ENCODE results near the gene VPS50. TPM values are rescaled to one million over a fixed set of nuclear protein-coding genes. Genes with fewer than 3 reads are reported as not detected.

VPS50 gene
- total RNA-seq, 2 donors from 2014 or later = 23.4 to 25.7 TPM

GRCh38 chr7:93219868-93220267 lies 12.3 kb upstream of the VPS50 start:
- no peaks in the 10 kb centered on the region for H3K4me1 Mint-ChIP-seq (ENCODE audit: low read depth)

DNA sequence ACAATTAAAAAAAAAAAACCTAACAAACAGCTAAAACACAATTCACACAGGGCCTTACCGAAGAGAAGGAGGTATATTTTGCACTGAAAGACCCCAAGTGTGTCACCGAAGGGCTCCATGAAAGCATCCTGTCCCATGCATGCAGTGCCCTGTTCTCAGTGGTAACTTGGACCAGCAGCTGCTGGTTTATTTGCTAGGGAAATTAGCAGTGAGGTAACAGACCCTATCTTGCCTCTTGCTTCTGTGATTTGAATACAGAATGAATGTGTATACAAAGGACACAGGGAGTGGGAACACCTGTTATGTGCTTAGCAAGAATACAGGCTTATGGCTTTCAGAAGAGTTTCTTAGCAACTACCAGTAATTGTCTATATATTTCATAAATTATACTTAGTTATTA lies 5.9 kb upstream of the VPS50 start, which contains the start of gene HEPACAM2:
Gene HEPACAM2, minus strand, starts transcription at position 160 of the 400 bp plus-strand sequence.
- H3K27me3 Mint-ChIP-seq (ENCODE audit: low read depth) = no peaks in the 10 kb centered on the region
- no peak for DNase-seq
- no peak for ATAC-seq (replicated peaks in 1 of 2)
- no peak within 1 kb of the TSS for H3K27ac Mint-ChIP-seq
- H3K36me3 Mint-ChIP-seq (ENCODE audit: insufficient read depth in 2 of 2) = no peaks in the 10 kb centered on the region
- H3K4me1 Mint-ChIP-seq (ENCODE audit: low read depth) = peaks cover 11% of the 10 kb centered on the region
- no peaks in the 10 kb centered on the region for H3K9me3 Mint-ChIP-seq
- no peak within 1 kb of the TSS for H3K4me3 Mint-ChIP-seq

More at GRCh38 chr7:93219868-93220267, 12.3 kb upstream of the VPS50 start:
- Mint-ChIP-seq H3K27ac (no peak overlapping the region), H3K4me3 (no peak overlapping the region), H3K27me3 (ENCODE audit: low read depth) (peaks cover 6% of the 10 kb centered on the region), H3K36me3 (ENCODE audit: insufficient read depth in 2 of 2) (no peaks in the 10 kb centered on the region), H3K9me3 (no peaks in the 10 kb centered on the region)
- no peak for ATAC-seq (replicated peaks in 1 of 2)
- no peak for DNase-seq

DNA sequence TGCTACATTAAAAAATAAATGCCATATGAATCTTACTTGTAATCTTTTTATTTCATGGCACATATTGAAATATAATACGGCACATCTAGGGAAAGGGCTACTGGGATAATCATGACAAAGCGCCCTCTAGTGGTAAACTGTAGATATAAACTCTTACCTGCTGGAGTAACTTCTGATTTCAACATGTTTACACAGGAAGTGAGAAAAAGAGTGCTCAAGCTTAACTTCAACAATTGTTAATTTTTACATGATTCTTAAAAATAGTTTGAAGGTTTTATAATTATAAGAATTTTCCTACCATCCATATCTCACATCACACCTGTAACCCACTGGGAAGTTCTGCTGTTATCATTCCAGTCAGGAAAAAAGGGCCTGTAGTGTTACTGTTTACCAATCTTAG lies 3.9 kb upstream of the VPS50 start:
- Mint-ChIP-seq H3K4me3 (no peak overlapping the region), H3K36me3 (ENCODE audit: insufficient read depth in 2 of 2) (no peaks in the 10 kb centered on the region), H3K27ac (peak overlapping the region; percentile 32), H3K9me3 (no peaks in the 10 kb centered on the region), H3K27me3 (ENCODE audit: low read depth) (no peaks in the 10 kb centered on the region), H3K4me1 (ENCODE audit: low read depth) (peaks cover 11% of the 10 kb centered on the region)
- no peak for ATAC-seq (replicated peaks in 1 of 2)
- peak; percentile 7 to 32 for DNase-seq

DNA sequence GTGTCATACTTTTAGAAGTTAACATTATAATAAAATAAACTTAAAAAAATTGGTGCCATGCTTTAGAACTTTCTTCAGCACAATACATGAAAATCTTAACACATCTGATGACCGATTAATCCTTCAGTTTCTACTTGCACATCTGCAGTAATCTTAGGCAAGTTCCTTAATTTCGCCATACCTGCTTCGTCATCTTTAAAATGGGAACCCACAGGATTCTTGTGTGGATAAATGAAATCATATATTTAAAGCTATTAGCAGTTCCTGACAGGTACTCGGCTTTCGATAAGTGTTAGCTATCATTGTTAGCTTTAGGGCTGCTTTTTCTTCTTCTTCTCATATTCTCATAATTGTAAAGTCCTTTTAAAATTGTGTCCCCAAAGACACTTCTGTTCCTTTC lies 907 bp upstream of the VPS50 start:
- Mint-ChIP-seq H3K9me3 (no peaks in the 10 kb centered on the region), H3K36me3 (ENCODE audit: insufficient read depth in 2 of 2) (no peaks in the 10 kb centered on the region), H3K4me1 (ENCODE audit: low read depth) (peaks cover 16% of the 10 kb centered on the region), H3K27ac (peak overlapping the region; percentile 92), H3K27me3 (ENCODE audit: low read depth) (no peaks in the 10 kb centered on the region), H3K4me3 (peak overlapping the region; percentile 92 to 93)
- DNase-seq (no peak), ATAC-seq (replicated peaks in 1 of 2) (no peak)

GRCh38 chr7:93232673-93233018 lies 480 bp downstream of the VPS50 start:
- Mint-ChIP-seq H3K36me3 (ENCODE audit: insufficient read depth in 2 of 2) (no peaks in the 10 kb centered on the region), H3K27me3 (ENCODE audit: low read depth) (no peaks in the 10 kb centered on the region), H3K27ac (peak overlapping the region; percentile 92), H3K9me3 (no peaks in the 10 kb centered on the region), H3K4me1 (ENCODE audit: low read depth) (peaks cover 16% of the 10 kb centered on the region), H3K4me3 (peak overlapping the region; percentile 92 to 93)
- no peak for ATAC-seq (replicated peaks in 1 of 2)
- no peak for DNase-seq

DNA sequence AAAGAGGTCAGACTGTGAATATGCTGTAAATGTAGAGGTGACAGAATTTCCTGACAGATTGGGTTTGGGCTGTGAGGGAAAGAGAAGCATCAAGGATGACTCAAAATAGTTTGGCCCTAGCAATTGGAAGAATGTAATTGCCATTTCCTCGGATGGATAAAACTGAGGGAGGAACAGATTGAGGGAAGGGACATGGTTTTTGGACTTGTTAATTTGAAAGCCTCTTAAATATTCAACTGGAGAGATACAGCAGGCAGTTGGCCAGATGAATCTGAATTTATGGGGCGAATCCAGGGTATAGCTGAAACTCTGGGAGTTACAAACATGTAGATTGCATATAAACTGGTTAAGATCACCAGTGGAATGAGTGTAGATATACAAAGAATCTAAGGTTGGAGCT lies 3.4 kb downstream of the VPS50 start:
- no peaks in the 10 kb centered on the region for H3K36me3 Mint-ChIP-seq (ENCODE audit: insufficient read depth in 2 of 2)

DNA sequence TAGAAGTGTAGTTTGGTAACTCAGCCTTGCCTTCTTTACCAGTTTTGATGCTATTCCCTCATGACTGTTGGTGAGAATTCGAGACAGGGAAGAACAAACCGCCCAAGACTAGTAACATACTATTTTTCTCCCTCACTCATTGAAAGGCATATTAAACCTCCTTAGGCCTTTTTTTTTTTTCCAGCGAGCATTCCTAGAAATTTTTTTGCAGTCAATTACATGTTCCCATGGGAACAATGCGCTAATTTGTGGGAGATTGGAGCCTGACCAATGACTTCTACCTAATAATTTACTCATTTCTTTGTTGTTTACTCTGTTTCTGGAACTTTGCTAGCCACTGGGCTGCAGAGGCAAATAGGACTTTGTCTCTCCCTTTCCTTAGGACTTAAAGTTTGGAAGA lies 6.0 kb downstream of the VPS50 start:
- ATAC-seq (replicated peaks in 1 of 2) (no peak), DNase-seq (no peak)
- no peak overlapping the region for H3K27ac Mint-ChIP-seq
- no peaks in the 10 kb centered on the region for H3K36me3 Mint-ChIP-seq (ENCODE audit: insufficient read depth in 2 of 2)
- peaks cover 5% of the 10 kb centered on the region for H3K4me1 Mint-ChIP-seq (ENCODE audit: low read depth)
- H3K9me3 Mint-ChIP-seq = no peaks in the 10 kb centered on the region
- no peak overlapping the region for H3K4me3 Mint-ChIP-seq
- H3K27me3 Mint-ChIP-seq (ENCODE audit: low read depth) = no peaks in the 10 kb centered on the region

More for the DNA sequence above, 3.4 kb downstream of the VPS50 start:
- Mint-ChIP-seq H3K4me1 (ENCODE audit: low read depth) (peaks cover 5% of the 10 kb centered on the region), H3K27ac (no peak overlapping the region), H3K27me3 (ENCODE audit: low read depth) (no peaks in the 10 kb centered on the region), H3K9me3 (no peaks in the 10 kb centered on the region), H3K4me3 (no peak overlapping the region)
- ATAC-seq (replicated peaks in 1 of 2) (no peak), DNase-seq (no peak)

DNA sequence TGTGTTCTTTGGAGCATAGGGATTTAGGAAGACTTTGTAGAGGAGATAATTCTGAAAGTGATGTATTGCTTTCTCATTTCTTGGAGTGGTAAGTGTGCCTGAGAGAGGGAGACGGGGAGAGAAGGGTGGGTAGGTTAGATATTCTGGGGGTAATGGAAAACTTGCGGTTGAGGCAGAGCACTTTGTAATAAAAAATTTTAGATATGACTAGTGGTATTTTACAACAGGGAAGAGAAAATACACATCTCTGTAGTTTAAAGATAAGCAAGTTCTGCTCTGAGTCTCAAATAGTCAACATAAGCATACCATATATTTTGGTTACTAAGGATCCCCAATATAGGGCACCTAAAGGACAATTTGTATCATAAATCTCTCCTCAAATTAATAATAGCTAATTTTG lies 6.6 kb downstream of the VPS50 start:
- ATAC-seq (replicated peaks in 1 of 2) (no peak), DNase-seq (no peak)
- H3K9me3 Mint-ChIP-seq = no peaks in the 10 kb centered on the region
- H3K27ac Mint-ChIP-seq = no peak overlapping the region
- no peak overlapping the region for H3K4me3 Mint-ChIP-seq
- no peaks in the 10 kb centered on the region for H3K36me3 Mint-ChIP-seq (ENCODE audit: insufficient read depth in 2 of 2)
- peaks cover 2% of the 10 kb centered on the region for H3K4me1 Mint-ChIP-seq (ENCODE audit: low read depth)
- H3K27me3 Mint-ChIP-seq (ENCODE audit: low read depth) = no peaks in the 10 kb centered on the region

DNA sequence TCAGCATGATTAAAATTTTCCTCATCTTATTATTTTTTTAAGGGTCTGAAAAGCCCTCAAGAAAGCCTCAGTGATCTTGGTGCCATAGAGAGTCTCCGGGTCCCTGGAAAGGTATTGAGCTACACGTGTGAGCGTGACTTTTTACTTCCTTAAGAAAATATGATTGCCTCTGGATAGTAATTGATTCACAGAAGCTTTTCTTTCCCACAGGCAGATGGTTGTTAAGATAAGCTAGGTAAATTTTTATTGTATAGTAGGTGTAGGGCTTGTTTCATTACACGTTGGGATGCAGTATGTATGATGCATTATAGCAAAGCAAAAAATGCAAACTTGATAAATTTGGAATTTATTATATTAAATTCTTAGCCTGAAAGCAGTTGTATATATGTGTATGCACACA lies 7.7 kb downstream of the VPS50 start:
- Mint-ChIP-seq H3K36me3 (ENCODE audit: insufficient read depth in 2 of 2) (no peaks in the 10 kb centered on the region), H3K9me3 (no peaks in the 10 kb centered on the region), H3K27ac (no peak overlapping the region), H3K4me1 (ENCODE audit: low read depth) (peaks cover 1% of the 10 kb centered on the region), H3K4me3 (no peak overlapping the region), H3K27me3 (ENCODE audit: low read depth) (no peaks in the 10 kb centered on the region)
- ATAC-seq (replicated peaks in 1 of 2) = no peak
- no peak for DNase-seq

DNA sequence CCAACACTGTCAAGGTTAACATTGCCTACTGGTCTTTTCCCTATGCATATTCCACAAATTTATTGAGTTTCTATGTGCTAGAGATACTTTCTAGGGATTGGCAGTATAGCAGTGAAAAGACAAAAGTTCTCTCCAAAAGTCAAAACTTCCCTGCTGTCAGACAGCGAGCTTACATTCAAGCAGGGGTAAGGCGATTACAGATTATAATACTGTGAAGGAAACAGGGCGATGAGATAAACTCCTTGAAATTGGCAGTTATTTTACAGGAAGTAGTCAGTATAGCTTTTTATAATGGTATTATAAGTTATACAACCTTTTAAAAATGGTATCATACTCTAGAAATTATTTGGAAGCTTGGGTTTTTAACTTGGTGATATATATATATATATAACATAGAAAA lies 9.9 kb downstream of the VPS50 start:
- DNase-seq = no peak
- no peak overlapping the region for H3K4me3 Mint-ChIP-seq
- H3K27me3 Mint-ChIP-seq (ENCODE audit: low read depth) = no peaks in the 10 kb centered on the region
- ATAC-seq (replicated peaks in 1 of 2) = no peak
- H3K4me1 Mint-ChIP-seq (ENCODE audit: low read depth) = peaks cover 13% of the 10 kb centered on the region
- no peaks in the 10 kb centered on the region for H3K36me3 Mint-ChIP-seq (ENCODE audit: insufficient read depth in 2 of 2)
- no peaks in the 10 kb centered on the region for H3K9me3 Mint-ChIP-seq
- no peak overlapping the region for H3K27ac Mint-ChIP-seq

- no peak for DNase-seq
- Mint-ChIP-seq H3K4me1 (ENCODE audit: low read depth) (peaks cover 13% of the 10 kb centered on the region), H3K4me3 (peak overlapping the region in 1 of 2 donors; percentile 72), H3K36me3 (ENCODE audit: insufficient read depth in 2 of 2) (no peaks in the 10 kb centered on the region), H3K27ac (no peak overlapping the region), H3K9me3 (no peaks in the 10 kb centered on the region), H3K27me3 (ENCODE audit: low read depth) (no peaks in the 10 kb centered on the region)
- peak in 1 of 2 donors; percentile 19 for ATAC-seq (replicated peaks in 1 of 2)
Measured at GRCh38 chr7:93245525-93246432, 13.6 kb downstream of the VPS50 start.

- Mint-ChIP-seq H3K4me3 (no peak overlapping the region), H3K27ac (no peak overlapping the region), H3K27me3 (ENCODE audit: low read depth) (no peaks in the 10 kb centered on the region), H3K36me3 (ENCODE audit: insufficient read depth in 2 of 2) (no peaks in the 10 kb centered on the region), H3K9me3 (no peaks in the 10 kb centered on the region), H3K4me1 (ENCODE audit: low read depth) (peaks cover 13% of the 10 kb centered on the region)
- DNase-seq (no peak), ATAC-seq (replicated peaks in 1 of 2) (no peak)
Measured at GRCh38 chr7:93249491-93250148, 17.5 kb downstream of the VPS50 start.

- no peaks in the 10 kb centered on the region for H3K36me3 Mint-ChIP-seq (ENCODE audit: insufficient read depth in 2 of 2)
- ATAC-seq (replicated peaks in 1 of 2) (no peak), DNase-seq (no peak)
- H3K27me3 Mint-ChIP-seq (ENCODE audit: low read depth) = no peaks in the 10 kb centered on the region
- no peaks in the 10 kb centered on the region for H3K9me3 Mint-ChIP-seq
- H3K4me3 Mint-ChIP-seq = no peak overlapping the region
- H3K4me1 Mint-ChIP-seq (ENCODE audit: low read depth) = no peaks in the 10 kb centered on the region
- H3K27ac Mint-ChIP-seq = no peak overlapping the region
Measured at GRCh38 chr7:93258661-93259060, 26.5 kb downstream of the VPS50 start.

Measured in activated T-cell treated with anti-CD3 and anti-CD28 coated beads, Interleukin-2, amount 50 U/mL, for 72 hours (primary cell).